CD4-positive, alpha-beta memory T cell (primary cell): ENCODE measurements around the gene CABP4. TPM values are rescaled to one million over a fixed set of nuclear protein-coding genes. Genes with fewer than 3 reads are reported as not detected.

ENCODE experiments used
- CTCF ChIA-PET: fragments of 350-600 bp; sonication (Branson Sonifier 250); formaldehyde crosslinking; loops from one replicate; lab custom pipeline; 2021; ENCODE audit warnings: inconsistent platforms; ENCODE audit not compliant: partially characterized antibody; lab: Charles Lee
- POLR2A ChIA-PET: fragments of 350-600 bp; sonication (Branson Sonifier 250); formaldehyde crosslinking; loops from one replicate; lab custom pipeline; 2021; ENCODE audit not compliant: partially characterized antibody; lab: Charles Lee
- DNase-seq, 5 donors: peaks; one replicate each; pipeline versions ENCODE4 v3.0.0 to v3.0.0-alpha.2; 2020 to 2022; ENCODE audit warnings: mixed read lengths in 1 of 5
- H3K27ac ChIP-seq: one replicate; pipeline ENCODE4 v1.7.0; 2013; ENCODE audit warnings: low read depth, low read length
- H3K27me3 ChIP-seq: 2 replicates; pipeline ENCODE4 v1.7.0; 2013; ENCODE audit warnings: mild to moderate bottlenecking, low read length, moderate library complexity; ENCODE audit not compliant: insufficient read depth
- H3K36me3 ChIP-seq: 2 replicates; pipeline ENCODE4 v1.7.0; 2013; ENCODE audit warnings: mild to moderate bottlenecking, low read length, moderate library complexity; ENCODE audit not compliant: insufficient read depth
- H3K4me1 ChIP-seq: 2 replicates; pipeline ENCODE4 v1.7.0; 2013; ENCODE audit warnings: mild to moderate bottlenecking, low read length, moderate library complexity; ENCODE audit not compliant: insufficient read depth
- H3K4me3 ChIP-seq, 2 donors: one replicate each; pipeline ENCODE4 v1.7.0; 2013; ENCODE audit warnings: low read length in 2 of 2, mild to moderate bottlenecking in 1 of 2
- H3K9me3 ChIP-seq, 2 donors: one replicate each; pipeline ENCODE4 v1.7.0; 2013; ENCODE audit warnings: low read length in 2 of 2, control low read depth in 1 of 2; ENCODE audit not compliant: control insufficient read depth in 1 of 2
- H3K27ac Mint-ChIP-seq, 7 donors: one replicate each; pipeline ENCODE4 v1.8.0; 2020 to 2021; ENCODE audit warnings: mixed read lengths in 7 of 7, mild to moderate bottlenecking in 6 of 7, inconsistent platforms in 3 of 7, moderate library complexity in 3 of 7
- H3K27me3 Mint-ChIP-seq, 2 donors: one replicate each; pipeline ENCODE4 v1.8.0; 2020 to 2021; ENCODE audit warnings: mixed read lengths in 2 of 2
- H3K36me3 Mint-ChIP-seq, 2 donors: one replicate each; pipeline ENCODE4 v1.8.0; 2020 to 2021; ENCODE audit warnings: mixed read lengths in 2 of 2, inconsistent platforms in 1 of 2, mild to moderate bottlenecking in 1 of 2
- H3K4me1 Mint-ChIP-seq, 4 donors: one replicate each; pipeline ENCODE4 v1.8.0; 2020 to 2021; ENCODE audit warnings: mixed read lengths in 4 of 4, mild to moderate bottlenecking in 1 of 4
- H3K4me3 Mint-ChIP-seq, 8 donors: one replicate each; pipeline ENCODE4 v1.8.0; 2020 to 2021; ENCODE audit warnings: mixed read lengths in 8 of 8, mild to moderate bottlenecking in 7 of 8, moderate library complexity in 6 of 8, inconsistent platforms in 3 of 8
- H3K9me3 Mint-ChIP-seq, 8 donors: one replicate each; pipeline ENCODE4 v1.8.0; 2020 to 2021; ENCODE audit warnings: mixed read lengths in 8 of 8, mild to moderate bottlenecking in 5 of 8, inconsistent platforms in 3 of 8, moderate library complexity in 1 of 8
- intact Hi-C: fragments of 100-400 bp; cut with micrococcal nuclease; formaldehyde crosslinking; loops from one replicate; pipeline ENCODE4 v1.15.1; 2023
- polyA plus RNA-seq, 2 donors: library from polyadenylated mRNA; unstranded; fragments of 300-500 nt; fragmentation: Illumina TruSeq; gene quantifications; one replicate each; pipeline ENCODE4 v1.2.3, GENCODE V29; 2021
- total RNA-seq, 2 experiments: library from RNA; stranded (reverse); gene quantifications; one replicate each; pipeline ENCODE4 v1.2.3, GENCODE V29; 2021

CABP4 gene
- total and polyA plus RNA-seq, 4 experiments from 2014 or later, result 0.27 to 2.3 (median 1.1) TPM

DNA sequence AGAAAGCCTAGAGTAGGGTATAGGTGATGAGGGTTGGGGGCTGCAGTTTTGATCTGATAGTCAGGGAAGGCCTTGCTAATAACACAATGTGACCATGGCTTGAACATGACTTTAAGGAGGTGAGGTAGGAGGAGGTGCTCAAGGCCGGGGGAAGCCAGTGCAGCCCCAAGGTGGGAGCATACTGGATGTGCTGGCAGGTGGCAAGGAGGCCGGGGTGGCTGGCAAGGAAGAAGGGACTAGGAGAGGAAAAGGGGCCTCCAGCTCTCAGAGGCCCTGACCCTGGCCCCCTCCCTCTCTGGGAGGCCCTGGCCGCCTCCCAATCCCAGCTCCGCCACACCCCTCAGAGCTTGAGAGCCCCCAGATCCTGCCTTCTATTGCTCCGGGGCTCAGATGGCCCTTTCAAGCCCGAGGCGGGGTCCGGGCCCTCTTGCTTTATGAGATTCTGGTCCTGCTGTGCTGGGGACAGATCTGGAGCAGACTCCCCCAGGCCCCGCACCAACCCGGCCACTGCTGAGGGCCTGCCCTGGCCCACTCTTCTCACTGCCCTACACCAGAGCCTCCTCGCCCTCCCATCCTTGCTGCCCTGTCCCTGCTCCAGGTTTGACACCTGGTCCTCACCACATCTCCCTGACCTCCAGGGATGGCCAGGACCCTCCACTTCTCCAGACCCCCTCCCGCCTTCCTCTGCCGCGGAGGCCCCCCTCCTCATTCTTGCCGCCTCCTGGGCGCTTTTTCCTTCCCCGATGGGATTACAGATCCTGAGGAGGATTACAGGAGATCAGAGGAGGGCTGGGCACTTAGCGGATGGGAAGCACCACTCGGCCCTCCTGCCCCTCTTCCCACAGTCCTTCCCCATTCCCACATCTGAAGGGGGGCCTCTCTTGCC, 48.2 kb downstream of the CABP4 start:
- peaks cover 12 to 42% of the 10 kb centered on the region in 2 donors for H3K36me3 Mint-ChIP-seq
- no peak for DNase-seq
- H3K9me3 Mint-ChIP-seq, result peaks cover 0 to 2% (median 0%) of the 10 kb centered on the region in 8 donors
- ChIA-PET POLR2A (interaction anchor here (1.1 to 8.7 kb wide), 8 partner anchors 11 to 112 kb away, joined by 3 to 124 read pairs (median 6); partner anchors contain the start of genes AIP, PPP1CA, PTPRCAP and RAD9A), CTCF (no interaction called here)
- H3K27me3 Mint-ChIP-seq, result no peaks in the 10 kb centered on the region
- H3K4me1 Mint-ChIP-seq, result peaks cover 26 to 60% (median 39%) of the 10 kb centered on the region in 4 donors
- peak overlapping the region; percentile 52 to 93 (median 72) for H3K27ac Mint-ChIP-seq
- H3K4me3 Mint-ChIP-seq, result peak overlapping the region; percentile 65 to 86 (median 78)
- Histone ChIP-seq H3K4me3 (peak overlapping the region in 1 of 2 donors; percentile 34), H3K27me3 (no peaks in the 10 kb centered on the region), H3K36me3 (peaks cover 37% of the 10 kb centered on the region), H3K4me1 (peaks cover 53% of the 10 kb centered on the region), H3K9me3 (no peaks in the 10 kb centered on the region), H3K27ac (peak overlapping the region; percentile 93)
- intact Hi-C loops, result no loop called here

DNA sequence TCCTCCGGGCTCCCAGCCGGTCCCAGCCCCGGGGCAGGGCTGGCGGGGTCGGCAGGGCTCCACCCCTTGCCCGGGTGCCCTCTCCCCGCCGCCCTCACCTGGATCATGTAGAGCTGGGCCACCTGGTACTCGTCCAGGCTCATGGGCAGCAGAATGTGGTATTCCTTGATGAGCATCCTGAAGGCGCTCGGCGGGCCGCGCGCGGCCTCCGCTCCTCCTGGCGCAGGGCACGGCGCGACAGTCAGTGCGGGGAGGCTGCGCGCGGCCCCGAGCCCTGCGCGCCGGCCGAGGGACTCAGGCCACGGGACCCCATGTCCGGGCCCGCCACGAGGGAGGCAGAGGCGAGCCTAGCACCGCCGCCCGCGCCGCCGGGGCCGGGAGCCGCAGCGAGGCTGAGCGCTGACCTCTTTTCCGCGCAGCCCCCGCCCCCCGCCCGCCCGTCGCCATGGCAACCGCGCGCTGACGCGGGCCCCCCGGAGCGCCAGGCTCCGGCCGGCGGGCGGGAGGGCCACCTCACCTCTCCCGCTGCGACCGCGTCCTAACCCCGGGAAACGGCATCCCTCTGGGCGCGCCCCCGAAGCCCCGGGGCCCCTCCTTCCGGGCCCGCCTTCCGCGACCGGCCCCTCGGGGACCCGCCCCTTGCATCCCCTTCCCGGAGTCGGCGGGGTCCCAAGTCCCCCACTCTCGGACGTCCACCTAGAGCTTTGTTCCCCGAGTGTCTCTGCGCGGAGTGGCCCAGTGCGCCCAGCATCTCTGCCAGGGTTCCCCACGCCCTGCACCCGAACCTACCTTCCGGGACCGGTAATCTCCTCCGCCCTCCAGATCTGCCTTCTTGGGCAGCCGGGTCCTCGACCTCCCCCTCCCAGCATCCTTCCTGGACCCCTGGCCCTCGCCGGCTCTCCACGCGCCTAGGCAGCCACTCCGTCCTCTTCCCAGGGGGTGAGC, 49.1 kb downstream of the CABP4 start:
- Mint-ChIP-seq H3K9me3 (peaks cover 0 to 2% (median 0%) of the 10 kb centered on the region in 8 donors), H3K27me3 (no peaks in the 10 kb centered on the region), H3K36me3 (peaks cover 12 to 41% of the 10 kb centered on the region in 2 donors), H3K4me3 (peak overlapping the region; percentile 91 to 95 (median 92)), H3K27ac (peak overlapping the region; percentile 90 to 99 (median 93)), H3K4me1 (peaks cover 33 to 69% (median 46%) of the 10 kb centered on the region in 4 donors)
- peak in 4 of 5 donors; percentile 29 to 58 (median 35) for DNase-seq
- Histone ChIP-seq H3K9me3 (no peaks in the 10 kb centered on the region), H3K27ac (peak overlapping the region; percentile 93), H3K4me1 (peaks cover 60% of the 10 kb centered on the region), H3K36me3 (peaks cover 37% of the 10 kb centered on the region), H3K4me3 (peak overlapping the region; percentile 52 to 79), H3K27me3 (no peaks in the 10 kb centered on the region)
- CTCF ChIA-PET, result interaction anchor here (0.9 to 2.8 kb wide), 3 partner anchors 18 to 153 kb away, joined by 4 to 9 read pairs (median 7); partner anchors contain the start of gene PPP1CA
- intact Hi-C loops, result no loop called here
- POLR2A ChIA-PET, result interaction anchor here (0.6 to 8.7 kb wide), 16 partner anchors 12 to 151 kb away, joined by 3 to 124 read pairs (median 8); partner anchors contain the start of genes AIP, POLD4, PPP1CA and PTPRCAP

DNA sequence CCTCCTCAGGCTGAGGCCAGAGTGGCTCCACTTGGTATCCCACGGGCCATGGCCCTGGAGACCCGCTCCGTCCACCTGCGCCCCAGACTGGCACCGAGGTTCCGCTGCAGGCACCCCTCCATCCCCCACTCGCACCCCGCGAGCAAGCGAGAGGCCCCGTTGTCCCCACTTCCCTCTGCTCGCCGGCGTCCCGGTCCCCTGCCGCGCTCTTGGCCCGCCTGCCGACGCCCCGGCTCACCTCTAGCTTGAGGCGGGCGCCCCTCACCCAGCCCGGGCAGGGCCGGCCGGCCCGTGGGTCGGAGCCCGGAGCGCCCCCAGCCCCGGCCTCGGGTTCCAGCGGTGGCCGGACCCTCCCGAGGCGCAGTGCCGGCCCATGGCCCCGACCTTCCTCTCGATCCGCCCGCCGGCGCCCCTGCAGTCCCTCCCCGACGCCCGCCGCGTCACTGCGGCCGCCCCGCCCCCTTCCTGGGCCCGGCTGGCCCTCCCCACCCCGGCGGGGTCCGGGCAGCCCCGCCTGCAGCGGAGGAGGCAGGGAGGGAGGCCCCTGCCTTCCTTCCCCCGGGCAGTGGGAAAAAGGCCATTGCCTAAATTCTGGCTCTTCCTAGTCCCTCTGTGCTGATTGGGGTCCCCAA, 49.9 kb downstream of the CABP4 start, which contains the start of gene PITPNM1:
PITPNM1 (minus strand) TSS at position 414 of the 632 bp plus-strand sequence. CDS start 1,183 bp downstream, outside the sequence.
- Histone ChIP-seq H3K9me3 (no peaks in the 10 kb centered on the region), H3K27ac (peak within 1 kb of the TSS; percentile 93), H3K36me3 (peaks cover 31% of the 10 kb centered on the region), H3K4me3 (peak within 1 kb of the TSS; percentile 52 to 79), H3K4me1 (peaks cover 59% of the 10 kb centered on the region), H3K27me3 (no peaks in the 10 kb centered on the region)
- intact Hi-C loops, result loop anchor here (5.0 kb wide), 1 partner anchor 228 kb away; no protein-coding TSS in a partner anchor
- Mint-ChIP-seq H3K4me3 (peak within 1 kb of the TSS; percentile 91 to 98 (median 92)), H3K36me3 (peaks cover 9 to 38% of the 10 kb centered on the region in 2 donors), H3K27ac (peak within 1 kb of the TSS; percentile 96 to 99 (median 97)), H3K27me3 (peaks cover 0 to 1% of the 10 kb centered on the region in 2 donors), H3K4me1 (peaks cover 31 to 71% (median 47%) of the 10 kb centered on the region in 4 donors), H3K9me3 (peaks cover 0 to 2% (median 0%) of the 10 kb centered on the region in 8 donors)
- POLR2A ChIA-PET, result interaction anchor here (1.0 to 8.7 kb wide), 20 partner anchors 13 to 160 kb away, joined by 3 to 124 read pairs (median 7); partner anchors contain the start of genes AIP, CLCF1, POLD4 and PPP1CA
- peak; percentile 62 to 78 (median 65) for DNase-seq
- CTCF ChIA-PET, result interaction anchor here (0.7 to 2.8 kb wide), 7 partner anchors 13 to 153 kb away, joined by 3 to 9 read pairs (median 5); partner anchors contain the start of genes PPP1CA and TBC1D10C

DNA sequence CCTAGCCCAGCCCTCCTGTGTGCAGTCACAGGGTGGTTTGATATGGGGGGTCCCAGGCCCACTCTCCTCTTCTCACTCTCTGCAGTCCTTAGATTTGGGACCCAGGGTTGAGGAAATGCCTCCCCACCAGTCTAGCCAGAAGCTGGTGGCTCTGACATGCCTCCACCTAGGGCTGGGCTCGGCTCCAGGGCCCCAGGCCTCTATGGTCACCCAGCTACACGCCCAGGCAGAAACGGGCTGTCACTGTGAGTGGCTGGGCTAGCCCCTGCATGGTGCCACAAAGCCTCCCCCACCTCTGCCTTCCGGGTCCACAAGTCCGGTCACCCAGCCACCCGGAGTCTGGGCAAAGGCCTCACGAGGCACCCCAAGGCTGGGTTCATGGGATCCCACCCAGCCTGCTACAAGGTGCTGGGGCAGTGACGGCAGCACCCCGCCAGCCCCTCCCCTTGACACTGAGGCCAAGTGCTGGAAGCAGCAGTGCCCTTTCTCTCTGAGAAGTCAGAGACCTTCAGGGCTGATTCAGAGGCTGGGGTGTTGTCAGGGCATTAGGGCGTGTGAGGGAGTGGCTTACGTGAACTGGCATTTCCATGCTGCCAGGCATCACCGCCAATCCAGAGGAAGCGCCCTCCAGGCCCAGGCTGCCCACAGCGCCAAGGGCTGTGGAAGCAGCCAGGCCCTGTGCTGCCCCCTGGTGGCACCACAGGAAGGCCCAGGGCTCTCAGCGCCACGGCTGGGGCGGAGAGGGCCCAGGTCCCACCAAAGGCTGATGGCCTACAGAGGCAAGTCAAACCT, 50.6 kb downstream of the CABP4 start:
- Mint-ChIP-seq H3K4me3 (peak overlapping the region; percentile 89 to 98 (median 92)), H3K9me3 (peaks cover 0 to 2% (median 0%) of the 10 kb centered on the region in 8 donors), H3K36me3 (peaks cover 5 to 34% of the 10 kb centered on the region in 2 donors), H3K27ac (peak overlapping the region; percentile 96 to 99 (median 97)), H3K4me1 (peaks cover 28 to 66% (median 43%) of the 10 kb centered on the region in 4 donors), H3K27me3 (peaks cover 0 to 1% of the 10 kb centered on the region in 2 donors)
- Histone ChIP-seq H3K36me3 (peaks cover 24% of the 10 kb centered on the region), H3K4me3 (peak overlapping the region; percentile 49 to 79), H3K27ac (peak overlapping the region; percentile 93), H3K4me1 (peaks cover 52% of the 10 kb centered on the region), H3K27me3 (no peaks in the 10 kb centered on the region), H3K9me3 (no peaks in the 10 kb centered on the region)
- ChIA-PET CTCF (interaction anchor here (0.6 to 2.8 kb wide), 9 partner anchors 14 to 154 kb away, joined by 3 to 9 read pairs (median 4); partner anchors contain the start of genes POLD4, PPP1CA and TBC1D10C), POLR2A (interaction anchor here (0.6 to 8.7 kb wide), 20 partner anchors 14 to 160 kb away, joined by 3 to 124 read pairs (median 7); partner anchors contain the start of genes AIP, CLCF1, POLD4 and PPP1CA)
- intact Hi-C loops, result loop anchor here (1.0 to 5.0 kb wide), 7 partner anchors 22 to 228 kb away; partner anchors contain the start of genes RPS6KB2 and TMEM134
- DNase-seq, result peak; percentile 88 to 98 (median 89)

DNA sequence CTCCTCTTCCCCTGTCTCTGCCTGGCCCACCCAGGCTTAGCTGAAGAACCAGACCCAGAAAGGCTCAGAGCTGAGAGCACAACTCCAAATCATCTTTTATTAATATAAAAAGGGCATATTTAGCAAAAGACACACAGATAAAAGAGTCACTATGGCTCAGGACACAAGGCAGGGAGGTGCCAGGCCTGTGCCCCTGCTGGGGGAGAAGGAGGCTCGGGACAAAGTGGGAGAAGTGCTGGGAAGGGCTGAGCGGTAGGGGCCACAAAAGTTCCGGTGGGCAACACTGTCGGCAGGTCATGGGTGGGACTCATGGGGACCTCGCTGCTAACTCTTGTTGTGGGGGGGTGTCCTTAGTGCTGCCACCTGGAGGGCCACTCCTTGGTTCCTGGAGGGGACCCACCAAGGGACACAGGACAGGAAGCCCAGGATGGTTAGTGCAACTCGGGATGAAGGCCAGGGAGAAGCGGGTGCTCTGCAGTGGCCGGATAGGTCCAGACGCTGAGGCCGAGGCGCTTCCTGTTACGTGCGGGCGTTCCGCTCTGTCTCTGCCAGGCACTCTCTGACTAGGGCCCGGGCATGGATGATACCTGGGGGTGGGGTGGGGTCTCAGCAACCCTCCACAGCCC, 51.4 kb downstream of the CABP4 start:
- Histone ChIP-seq H3K4me1 (peaks cover 48% of the 10 kb centered on the region), H3K27ac (peak overlapping the region; percentile 93), H3K4me3 (peak overlapping the region in 1 of 2 donors; percentile 79), H3K27me3 (no peaks in the 10 kb centered on the region), H3K9me3 (no peaks in the 10 kb centered on the region), H3K36me3 (peaks cover 18% of the 10 kb centered on the region)
- peaks cover 23 to 59% (median 38%) of the 10 kb centered on the region in 4 donors for H3K4me1 Mint-ChIP-seq
- peaks cover 0 to 2% (median 0%) of the 10 kb centered on the region in 8 donors for H3K9me3 Mint-ChIP-seq
- CTCF ChIA-PET, result interaction anchor here (0.6 to 2.8 kb wide), 8 partner anchors 35 to 155 kb away, joined by 3 to 9 read pairs (median 4); partner anchors contain the start of genes POLD4 and PPP1CA
- DNase-seq, result peak in 1 of 5 donors; percentile 44
- peak overlapping the region; percentile 89 to 98 (median 92) for H3K4me3 Mint-ChIP-seq
- POLR2A ChIA-PET, result interaction anchor here (0.6 to 8.7 kb wide), 21 partner anchors 21 to 155 kb away, joined by 3 to 124 read pairs (median 8); partner anchors contain the start of genes AIP, POLD4, PPP1CA and PTPRCAP
- H3K36me3 Mint-ChIP-seq, result peaks cover 0 to 28% of the 10 kb centered on the region in 2 donors
- H3K27me3 Mint-ChIP-seq, result peaks cover 1 to 2% of the 10 kb centered on the region in 2 donors
- H3K27ac Mint-ChIP-seq, result peak overlapping the region; percentile 96 to 99 (median 97)
- intact Hi-C loops, result loop anchor here (1.0 to 5.0 kb wide), 7 partner anchors 22 to 229 kb away; partner anchors contain the start of genes RPS6KB2 and TMEM134
